22Rv1 (cell line): ENCODE results near the gene MCU.

Experiments
- H3K27ac ChIP-seq: fragments of 450-650 bp; 2 replicates; pipeline ENCODE4 v1.5.1; 2017
- CTCF ChIP-seq: fragments of 450-650 bp; IDR thresholded peaks from 2 replicates; pipeline ENCODE4 v1.5.1; 2017; ENCODE audit warnings: mild to moderate bottlenecking
- ZFX ChIP-seq: fragments of 450-650 bp; IDR thresholded peaks from 2 replicates; pipeline ENCODE4 v1.6.1; 2017; ENCODE audit warnings: antibody characterized with exemption, borderline replicate concordance

Gene MCU

DNA sequence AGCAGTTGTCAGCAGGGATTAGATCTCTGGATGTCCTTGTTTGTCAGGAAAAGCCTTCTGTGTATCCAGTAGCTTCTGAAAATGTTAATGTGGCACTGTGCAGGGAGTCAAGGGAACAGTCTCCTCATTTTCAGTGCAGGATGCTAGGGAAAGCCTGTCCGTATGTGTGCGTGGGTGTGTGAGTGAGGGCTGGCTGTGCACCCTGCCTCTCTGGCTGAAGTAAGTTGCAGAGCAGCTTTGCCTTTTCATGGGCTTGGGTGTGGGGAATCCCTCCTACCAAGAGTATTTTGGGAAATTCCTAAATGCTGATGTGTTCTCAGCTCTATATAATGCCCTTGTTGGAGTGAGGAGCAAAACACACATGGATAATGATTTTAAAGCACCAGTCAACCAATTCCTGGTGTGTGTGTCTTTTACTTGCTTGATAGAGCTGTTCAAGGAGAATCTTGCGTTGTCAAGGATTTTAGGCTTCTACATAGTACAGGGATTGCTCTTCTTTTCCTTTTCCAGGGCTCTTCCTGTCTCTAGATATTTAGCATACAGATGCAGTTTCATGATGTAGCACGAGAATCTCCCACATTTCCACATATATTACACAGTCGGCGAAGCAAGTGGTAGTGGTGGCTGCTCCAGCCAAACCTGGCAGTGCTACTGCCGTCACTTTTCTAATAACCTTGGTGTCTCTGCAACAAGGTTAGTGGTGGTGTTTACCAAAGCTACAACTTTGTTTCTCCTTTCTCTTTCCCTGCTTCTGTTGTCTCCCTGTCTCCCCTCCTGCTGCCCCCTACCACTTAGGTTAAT lies 92.8 kb downstream of the MCU start:
- no peak for TF ChIP-seq ZFX
- TF ChIP-seq CTCF, result no peak
- H3K27ac ChIP-seq, result no peak overlapping the region

- no peak overlapping the region for H3K27ac ChIP-seq
Observed at GRCh38 chr10:72785409-72785808, 93.5 kb downstream of the MCU start.

GRCh38 chr10:72790216-72790990 lies 98.5 kb downstream of the MCU start:
- H3K27ac ChIP-seq, result no peak overlapping the region
- TF ChIP-seq ZFX, result no peak
- no peak for TF ChIP-seq CTCF

More at GRCh38 chr10:72785409-72785808, 93.5 kb downstream of the MCU start:
- no peak for TF ChIP-seq ZFX
- no peak for TF ChIP-seq CTCF

DNA sequence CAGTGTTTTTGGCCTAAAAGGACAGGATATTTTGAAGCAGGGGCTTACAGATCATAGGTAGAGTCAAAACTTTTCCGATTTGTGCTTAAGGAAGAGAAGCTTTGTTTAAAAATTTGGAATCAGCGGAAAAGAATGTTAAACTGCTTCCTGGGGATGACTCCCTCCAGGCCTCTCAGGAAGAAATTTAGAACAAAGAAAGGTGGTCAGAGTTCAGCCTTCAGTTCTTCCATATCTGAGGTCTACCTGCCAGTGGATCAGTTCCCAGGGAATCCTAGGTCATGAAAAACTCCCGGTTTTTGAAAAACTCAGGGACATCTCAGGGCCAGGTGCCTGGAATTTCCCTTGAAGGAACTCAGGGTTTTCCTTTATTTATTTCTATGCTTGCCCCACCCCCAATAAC lies 100.3 kb downstream of the MCU start:
- H3K27ac ChIP-seq, result no peak overlapping the region
- TF ChIP-seq ZFX (no peak), CTCF (no peak)

DNA sequence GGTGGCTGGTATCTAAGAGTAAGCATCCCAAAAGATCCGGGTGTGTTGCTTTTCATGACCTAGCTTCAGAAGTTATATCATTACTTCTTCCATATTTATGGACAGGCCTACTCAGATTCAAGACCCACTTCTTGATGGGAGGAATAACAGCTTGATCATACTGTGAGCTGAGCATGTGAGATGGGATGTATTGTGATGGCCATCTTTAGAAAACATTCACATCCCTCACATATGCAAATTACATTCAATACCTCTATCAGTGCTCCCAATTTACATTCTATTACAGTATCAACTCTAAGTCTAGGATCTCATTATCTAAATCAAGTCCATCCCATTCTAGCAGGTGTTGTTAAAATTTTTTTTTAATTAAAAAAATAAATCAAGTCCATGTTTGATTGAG lies 101.8 kb downstream of the MCU start:
- TF ChIP-seq CTCF (no peak), ZFX (no peak)
- no peak overlapping the region for H3K27ac ChIP-seq

DNA sequence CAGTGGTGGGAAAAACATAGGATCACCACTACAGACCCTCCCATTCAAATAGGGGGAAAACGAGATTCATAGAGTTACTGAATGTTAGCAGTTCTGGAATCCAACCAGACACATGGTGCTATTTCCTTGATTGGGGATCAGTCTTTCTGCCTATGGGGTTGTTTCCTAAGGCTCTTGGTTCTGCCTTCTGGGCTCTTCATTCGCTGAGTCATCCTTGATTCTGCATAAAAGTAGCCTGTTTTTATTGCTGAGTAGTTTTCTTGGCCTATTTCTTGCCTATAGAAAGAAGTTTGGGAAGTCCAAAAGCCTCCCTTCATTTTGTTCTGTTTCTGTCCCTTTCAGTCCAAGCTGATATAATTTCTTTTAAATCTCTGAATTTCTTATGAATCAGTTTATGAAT lies 102.3 kb downstream of the MCU start:
- TF ChIP-seq CTCF, result no peak
- no peak for TF ChIP-seq ZFX
- H3K27ac ChIP-seq, result no peak overlapping the region

GRCh38 chr10:72796042-72796441 lies 104.1 kb downstream of the MCU start:
- H3K27ac ChIP-seq, result no peak overlapping the region
- no peak for TF ChIP-seq ZFX
- no peak for TF ChIP-seq CTCF
